Astrocyte (in vitro differentiated cells and primary cell): ENCODE data around the gene PFKFB1.

ENCODE experiments used
- EZH2 ChIP-seq: IDR thresholded peaks from 2 replicates; pipeline ENCODE4 v1.6.1; 2012; ENCODE audit warnings: mild to moderate bottlenecking, low read length, inconsistent platforms; ENCODE audit not compliant: insufficient read depth
- TF ChIP-seq, protein P1 (sequence below): IDR thresholded peaks from 2 replicates; pipeline ENCODE4 v1.5.1; 2011; ENCODE audit warnings: low read depth, mild to moderate bottlenecking, inconsistent platforms, low read length, moderate library complexity; ENCODE audit not compliant: insufficient read depth

DNA sequence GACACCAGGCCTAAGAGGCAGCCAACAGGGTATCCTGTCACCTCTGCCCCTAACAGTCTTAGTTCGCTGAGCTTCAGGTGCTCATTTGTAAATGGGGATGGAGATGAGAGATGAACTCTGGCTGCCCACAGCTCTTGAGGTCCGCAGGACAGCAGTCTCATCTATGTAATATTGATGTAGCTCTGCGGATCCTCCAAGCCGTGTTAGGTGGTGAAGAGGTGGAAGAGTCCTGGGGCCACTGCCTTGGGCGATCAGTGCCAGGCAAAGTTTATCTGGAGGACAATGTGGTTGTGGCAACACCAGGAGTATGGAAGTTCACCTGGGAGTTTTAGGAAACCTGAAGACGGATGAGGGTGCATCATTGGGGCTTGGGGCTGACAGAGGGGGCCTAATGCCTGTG, 59.9 kb downstream of the PFKFB1 start:
- TF ChIP-seq, protein P1, sequence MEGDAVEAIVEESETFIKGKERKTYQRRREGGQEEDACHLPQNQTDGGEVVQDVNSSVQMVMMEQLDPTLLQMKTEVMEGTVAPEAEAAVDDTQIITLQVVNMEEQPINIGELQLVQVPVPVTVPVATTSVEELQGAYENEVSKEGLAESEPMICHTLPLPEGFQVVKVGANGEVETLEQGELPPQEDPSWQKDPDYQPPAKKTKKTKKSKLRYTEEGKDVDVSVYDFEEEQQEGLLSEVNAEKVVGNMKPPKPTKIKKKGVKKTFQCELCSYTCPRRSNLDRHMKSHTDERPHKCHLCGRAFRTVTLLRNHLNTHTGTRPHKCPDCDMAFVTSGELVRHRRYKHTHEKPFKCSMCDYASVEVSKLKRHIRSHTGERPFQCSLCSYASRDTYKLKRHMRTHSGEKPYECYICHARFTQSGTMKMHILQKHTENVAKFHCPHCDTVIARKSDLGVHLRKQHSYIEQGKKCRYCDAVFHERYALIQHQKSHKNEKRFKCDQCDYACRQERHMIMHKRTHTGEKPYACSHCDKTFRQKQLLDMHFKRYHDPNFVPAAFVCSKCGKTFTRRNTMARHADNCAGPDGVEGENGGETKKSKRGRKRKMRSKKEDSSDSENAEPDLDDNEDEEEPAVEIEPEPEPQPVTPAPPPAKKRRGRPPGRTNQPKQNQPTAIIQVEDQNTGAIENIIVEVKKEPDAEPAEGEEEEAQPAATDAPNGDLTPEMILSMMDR: no peak
- no peak for TF ChIP-seq EZH2
